Endodermal cell (in vitro differentiated cells): Measurements from ENCODE around the gene PAQR8. TPM values are rescaled to one million over a fixed set of nuclear protein-coding genes. Genes with fewer than 3 reads are reported as not detected.
"Not testable (repeated sequence)": the region's sequence is repeated elsewhere in the genome, so short reads cannot be mapped to it uniquely, and the experiment has no call there.

Source experiments
- DNase-seq: peaks from one replicate; pipeline ENCODE4 v3.0.0-alpha.2; 2017
- H3K27ac ChIP-seq: 2 replicates; pipeline ENCODE4 v1.5.1; 2013; ENCODE audit warnings: mild to moderate bottlenecking, low read depth, low read length, moderate library complexity
- H3K27me3 ChIP-seq: 2 replicates; pipeline ENCODE4 v1.6.1; 2013; ENCODE audit warnings: mild to moderate bottlenecking, low read length, moderate library complexity; ENCODE audit not compliant: insufficient read depth, control insufficient read depth, poor library complexity, severe bottlenecking
- H3K36me3 ChIP-seq: 2 replicates; pipeline ENCODE4 v1.7.0; 2013; ENCODE audit warnings: mild to moderate bottlenecking, low read length, moderate library complexity; ENCODE audit not compliant: control insufficient read depth, insufficient read depth
- H3K4me1 ChIP-seq: one replicate; pipeline ENCODE4 v1.7.0; 2013; ENCODE audit warnings: low read length; ENCODE audit not compliant: control insufficient read depth, insufficient read depth
- H3K4me3 ChIP-seq: 2 replicates; pipeline ENCODE4 v1.5.1; 2013; ENCODE audit warnings: mild to moderate bottlenecking, low read length, moderate library complexity
- H3K9ac ChIP-seq: 2 replicates; pipeline ENCODE4 v1.6.1; 2013; ENCODE audit warnings: mild to moderate bottlenecking, low read length, moderate library complexity; ENCODE audit not compliant: poor library complexity, severe bottlenecking; ENCODE audit errors: extremely low read depth
- H3K9me3 ChIP-seq: 2 replicates; pipeline ENCODE4 v1.6.1; 2013; ENCODE audit warnings: mild to moderate bottlenecking, low read length, moderate library complexity; ENCODE audit not compliant: control insufficient read depth
- H3K27ac Mint-ChIP-seq: 2 replicates; pipeline ENCODE4 v1.8.0; 2020; ENCODE audit warnings: mixed read lengths
- H3K27me3 Mint-ChIP-seq: 2 replicates; pipeline ENCODE4 v1.8.0; 2021; ENCODE audit warnings: mild to moderate bottlenecking, mixed read lengths; ENCODE audit not compliant: insufficient read depth
- H3K36me3 Mint-ChIP-seq: 2 replicates; pipeline ENCODE4 v1.8.0; 2020; ENCODE audit warnings: low read depth, mixed read lengths
- H3K4me1 Mint-ChIP-seq: 2 replicates; pipeline ENCODE4 v1.8.0; 2020; ENCODE audit warnings: mixed read lengths
- H3K4me3 Mint-ChIP-seq: 2 replicates; pipeline ENCODE4 v1.8.0; 2020; ENCODE audit warnings: mild to moderate bottlenecking, moderate library complexity, mixed read lengths
- H3K9me3 Mint-ChIP-seq: 2 replicates; pipeline ENCODE4 v1.8.0; 2020; ENCODE audit warnings: mild to moderate bottlenecking, mixed read lengths
- WGBS, 2 experiments: methylation state at CpG; one replicate each; pipeline versions ENCODE4 v1.1.5 to v1.1.7; 2013; ENCODE audit warnings: missing lambda C conversion rate in 2 of 2, mixed read lengths in 1 of 2; ENCODE audit not compliant: insufficient coverage in 1 of 2, insufficient read length in 1 of 2; 5-methylcytosine and 5-hydroxymethylcytosine counted together
- total RNA-seq, 2 donors: library from RNA; stranded (reverse); fragmentation: NEBNext Ultra II Directional in 1 of 2; extraction: Animal tissue kit (Norgen Biotek cat#: 25700) in 1 of 2; gene quantifications; 2 replicates in 1 of 2; 3 replicates in 1 of 2; pipeline ENCODE4 v1.2.1, GENCODE V29; 2021
- TF ChIP-seq, protein P1 (sequence below): fragments of 200-600 bp; sonication (generic); conservative IDR thresholded peaks from 2 replicates; pipeline ENCODE4 v1.5.0; 2021; ENCODE audit warnings: antibody characterized with exemption, mild to moderate bottlenecking

The PAQR8 gene
- total RNA-seq, 2 donors from 2014 or later: 5.9 to 6.7 TPM

DNA sequence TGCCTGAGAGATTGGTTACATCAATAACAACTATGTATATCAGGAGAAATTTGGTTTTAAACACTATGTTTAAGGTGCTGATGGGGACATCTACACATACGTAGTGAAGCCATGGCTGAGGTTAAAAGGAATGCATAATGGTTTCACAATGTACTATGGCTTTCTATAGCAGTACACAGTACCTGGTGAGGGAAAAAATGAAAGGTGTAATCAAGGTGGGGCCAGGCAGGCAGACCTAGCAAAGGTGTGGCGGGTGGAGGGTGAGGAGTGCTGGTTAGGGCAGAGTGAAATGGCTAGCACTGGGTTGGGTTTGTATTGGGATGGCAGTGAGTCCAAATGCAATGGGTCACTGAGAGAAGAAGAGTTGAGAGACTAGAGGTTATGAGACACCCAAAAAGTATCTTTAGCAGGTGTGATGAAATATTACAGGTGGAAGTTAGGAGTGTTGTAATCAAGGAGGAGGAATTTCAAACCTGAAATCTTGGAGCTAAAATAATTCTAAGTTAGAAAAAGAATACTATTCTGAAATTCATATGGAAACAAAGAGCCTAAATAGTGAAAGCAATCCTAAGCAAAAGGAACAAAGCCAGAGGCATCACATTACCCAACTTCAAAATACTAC is 22.3 kb downstream of the PAQR8 start:
- Mint-ChIP-seq H3K36me3 (peaks cover 1% of the 10 kb centered on the region), H3K27ac (no peak overlapping the region), H3K4me1 (peaks cover 3% of the 10 kb centered on the region), H3K27me3 (no peaks in the 10 kb centered on the region), H3K9me3 (peaks cover 18% of the 10 kb centered on the region), H3K4me3 (no peak overlapping the region)
- H3K4me3 ChIP-seq: no peak overlapping the region
- H3K9me3 ChIP-seq: peaks cover 16% of the 10 kb centered on the region
- no peak overlapping the region for H3K27ac ChIP-seq
- no peaks in the 10 kb centered on the region for H3K36me3 ChIP-seq
- 81 to 100% methylated on average over 1 to 2 of the region's 2 CpGs for WGBS, 2 experiments
- no peaks in the 10 kb centered on the region for H3K4me1 ChIP-seq
- no peak for DNase-seq
- H3K9ac ChIP-seq: no peak overlapping the region
- TF ChIP-seq, protein P1, sequence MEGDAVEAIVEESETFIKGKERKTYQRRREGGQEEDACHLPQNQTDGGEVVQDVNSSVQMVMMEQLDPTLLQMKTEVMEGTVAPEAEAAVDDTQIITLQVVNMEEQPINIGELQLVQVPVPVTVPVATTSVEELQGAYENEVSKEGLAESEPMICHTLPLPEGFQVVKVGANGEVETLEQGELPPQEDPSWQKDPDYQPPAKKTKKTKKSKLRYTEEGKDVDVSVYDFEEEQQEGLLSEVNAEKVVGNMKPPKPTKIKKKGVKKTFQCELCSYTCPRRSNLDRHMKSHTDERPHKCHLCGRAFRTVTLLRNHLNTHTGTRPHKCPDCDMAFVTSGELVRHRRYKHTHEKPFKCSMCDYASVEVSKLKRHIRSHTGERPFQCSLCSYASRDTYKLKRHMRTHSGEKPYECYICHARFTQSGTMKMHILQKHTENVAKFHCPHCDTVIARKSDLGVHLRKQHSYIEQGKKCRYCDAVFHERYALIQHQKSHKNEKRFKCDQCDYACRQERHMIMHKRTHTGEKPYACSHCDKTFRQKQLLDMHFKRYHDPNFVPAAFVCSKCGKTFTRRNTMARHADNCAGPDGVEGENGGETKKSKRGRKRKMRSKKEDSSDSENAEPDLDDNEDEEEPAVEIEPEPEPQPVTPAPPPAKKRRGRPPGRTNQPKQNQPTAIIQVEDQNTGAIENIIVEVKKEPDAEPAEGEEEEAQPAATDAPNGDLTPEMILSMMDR: no peak
- H3K27me3 ChIP-seq: no peaks in the 10 kb centered on the region

DNA sequence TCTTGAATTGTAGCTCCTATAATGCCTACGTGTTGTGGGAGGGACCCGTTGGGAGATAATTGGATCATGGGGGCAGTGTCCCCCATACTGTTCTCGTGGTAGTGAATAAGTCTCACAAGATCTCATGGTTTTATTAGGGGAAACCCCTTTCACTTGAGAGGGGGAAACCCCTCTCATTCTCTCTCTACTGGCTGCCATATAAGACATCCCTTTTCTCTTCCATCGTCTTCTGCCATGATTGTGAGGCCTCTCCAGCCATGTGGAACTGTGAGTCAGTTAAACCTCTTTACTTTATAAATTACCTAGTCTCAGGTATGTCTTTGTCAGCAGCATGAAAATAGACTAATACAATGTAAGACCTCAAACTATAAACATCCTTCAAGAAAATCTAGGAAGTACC is 23.1 kb downstream of the PAQR8 start:
- Histone ChIP-seq H3K4me1 (no peaks in the 10 kb centered on the region), H3K9me3 (peaks cover 16% of the 10 kb centered on the region), H3K27ac (no peak overlapping the region), H3K4me3 (no peak overlapping the region), H3K9ac (no peak overlapping the region), H3K27me3 (no peaks in the 10 kb centered on the region), H3K36me3 (no peaks in the 10 kb centered on the region)
- Mint-ChIP-seq H3K4me3 (no peak overlapping the region), H3K27me3 (no peaks in the 10 kb centered on the region), H3K4me1 (peaks cover 10% of the 10 kb centered on the region), H3K9me3 (peaks cover 18% of the 10 kb centered on the region), H3K36me3 (peaks cover 1% of the 10 kb centered on the region), H3K27ac (no peak overlapping the region)
- DNase-seq: no peak
- WGBS, 2 experiments: 95 to 96% methylated on average over 3 to 4 of the region's 4 CpGs
- TF ChIP-seq, protein P1: no peak

DNA sequence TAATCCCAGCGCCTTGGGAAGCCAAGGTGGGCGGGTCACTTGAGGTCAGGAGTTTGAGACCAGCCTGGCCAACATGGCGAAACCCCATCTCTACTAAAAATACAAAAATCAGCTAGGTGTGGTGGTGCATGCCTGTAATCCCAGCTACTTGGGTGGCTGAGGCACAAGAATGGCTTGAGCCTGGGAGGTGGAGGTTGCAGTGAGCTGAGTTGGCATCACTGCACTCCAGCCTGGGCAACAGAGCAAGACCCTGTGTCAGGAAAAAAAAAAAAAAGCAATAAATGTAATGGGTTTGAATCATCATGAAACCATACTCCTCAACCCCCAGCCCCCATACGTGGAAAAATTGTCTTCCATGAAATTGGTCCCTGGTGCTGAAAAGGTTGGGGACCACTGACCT is 26.2 kb downstream of the PAQR8 start:
- not testable (repeated sequence) for H3K9ac ChIP-seq, H3K27ac ChIP-seq, H3K4me1 ChIP-seq, H3K27me3 ChIP-seq, DNase-seq, H3K36me3 ChIP-seq, H3K4me3 ChIP-seq, H3K27me3 Mint-ChIP-seq, H3K27ac Mint-ChIP-seq, H3K4me1 Mint-ChIP-seq, H3K4me3 Mint-ChIP-seq, H3K36me3 Mint-ChIP-seq
- H3K9me3 ChIP-seq: peaks cover 16% of the 10 kb centered on the region
- H3K9me3 Mint-ChIP-seq: peaks cover 18% of the 10 kb centered on the region
- whole genome bisulfite sequencing, 2 experiments: 87% methylated on average over 3 of the region's 4 CpGs; no CpG with 5 or more reads in 1 of the 2 experiments

DNA sequence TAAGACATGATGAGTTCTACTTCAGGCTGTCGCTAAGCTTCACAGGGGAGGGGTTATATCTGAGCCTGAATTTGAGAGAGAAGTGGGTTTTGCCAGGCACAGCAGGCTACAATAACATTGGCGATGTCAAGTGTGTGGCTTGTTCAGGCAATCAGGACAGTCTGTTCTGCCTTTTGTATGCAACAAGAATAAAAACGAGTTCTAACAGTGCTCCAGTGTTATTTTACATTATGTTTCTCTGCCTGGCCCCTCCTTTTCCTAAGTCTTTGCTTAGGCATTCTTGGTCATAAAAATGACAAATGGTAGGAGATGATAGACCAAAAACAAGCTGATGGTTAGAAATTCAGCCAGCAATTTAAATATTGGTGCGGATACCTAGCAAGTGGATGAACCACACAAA is 26.8 kb downstream of the PAQR8 start:
- no peaks in the 10 kb centered on the region for H3K36me3 ChIP-seq
- Mint-ChIP-seq H3K27ac (no peak overlapping the region), H3K27me3 (no peaks in the 10 kb centered on the region), H3K4me1 (peaks cover 10% of the 10 kb centered on the region), H3K9me3 (peaks cover 18% of the 10 kb centered on the region), H3K36me3 (peaks cover 1% of the 10 kb centered on the region), H3K4me3 (no peak overlapping the region)
- no peak overlapping the region for H3K4me3 ChIP-seq
- peaks cover 16% of the 10 kb centered on the region for H3K9me3 ChIP-seq
- no peak for DNase-seq
- H3K27ac ChIP-seq: no peak overlapping the region
- no peak overlapping the region for H3K9ac ChIP-seq
- no peaks in the 10 kb centered on the region for H3K4me1 ChIP-seq
- no peaks in the 10 kb centered on the region for H3K27me3 ChIP-seq
- 94 to 98% methylated on average over 4 of the region's 4 CpGs for WGBS, 2 experiments
- TF ChIP-seq, protein P1: no peak
